H1 (cell line): ENCODE results near the gene STEAP2. TPM values are rescaled to one million over a fixed set of nuclear protein-coding genes. Genes with fewer than 3 reads are reported as not detected.

Experiments used
- CTCF ChIA-PET: fragments of 300-600 bp; sonication (Branson Sonifier 250); formaldehyde crosslinking; loops from one replicate; lab custom pipeline; 2021; ENCODE audit not compliant: partially characterized antibody; lab: Charles Lee
- POLR2A ChIA-PET: fragments of 300-600 bp; sonication (Branson Sonifier 250); formaldehyde crosslinking; loops from one replicate; lab custom pipeline; 2021; ENCODE audit warnings: inconsistent platforms; ENCODE audit not compliant: partially characterized antibody; lab: Charles Lee
- DNase-seq, 2 experiments: peaks; one replicate each; pipeline versions ENCODE4 v3.0.0 to v3.0.0-alpha.2; 2010 to 2022; ENCODE audit warnings: low spot score in 2 of 2, low read depth in 1 of 2, mixed read lengths in 1 of 2
- FAIRE-seq: peaks from 2 replicates; lab custom pipeline; 2011; peaks lifted over from hg19 to GRCh38; lab: Jason Lieb, UNC
- H2AFZ ChIP-seq: 2 replicates; pipeline ENCODE4 v1.8.1; 2012; ENCODE audit warnings: low read length, inconsistent platforms
- H2AK5ac ChIP-seq: 2 replicates; pipeline ENCODE4 v1.6.1; 2013; ENCODE audit warnings: low read depth, low read length
- H2BK120ac ChIP-seq: replicated peaks from 2 replicates; pipeline ENCODE3; 2013; ENCODE audit warnings: low read depth, low read length, inconsistent platforms
- H2BK12ac ChIP-seq: 2 replicates; pipeline ENCODE4 v1.6.1; 2013; ENCODE audit warnings: low read depth, low read length
- H2BK15ac ChIP-seq: 2 replicates; pipeline ENCODE4 v1.6.1; 2013; ENCODE audit warnings: low read length
- H2BK20ac ChIP-seq: 2 replicates; pipeline ENCODE4 v1.6.1; 2013; ENCODE audit warnings: low read length
- H2BK5ac ChIP-seq: 2 replicates; pipeline ENCODE4 v1.6.1; 2013; ENCODE audit warnings: low read depth, low read length
- H3K14ac ChIP-seq: 2 replicates; pipeline ENCODE4 v1.6.1; 2013; ENCODE audit warnings: inconsistent platforms; ENCODE audit not compliant: insufficient read length
- H3K18ac ChIP-seq: 2 replicates; pipeline ENCODE4 v1.6.1; 2013; ENCODE audit warnings: low read length; ENCODE audit errors: extremely low read depth
- H3K23ac ChIP-seq: 2 replicates; pipeline ENCODE4 v1.6.1; 2013; ENCODE audit warnings: inconsistent platforms; ENCODE audit not compliant: insufficient read length
- H3K23me2 ChIP-seq: 2 replicates; pipeline ENCODE4 v1.6.1; 2013; ENCODE audit warnings: low read depth, low read length
- H3K27ac ChIP-seq: 2 replicates; pipeline ENCODE4 v1.6.1; 2011; ENCODE audit warnings: low read depth, low read length, inconsistent platforms
- H3K27me3 ChIP-seq, 4 experiments: replicated peaks in 1 of 4; 1 replicate in 1 of 4; 2 replicates in 3 of 4; pipeline versions ENCODE4 v1.6.1 to v1.8.1; 2011 to 2013; ENCODE audit warnings: low read length in 3 of 4, mild to moderate bottlenecking in 3 of 4, inconsistent platforms in 2 of 4, mixed read lengths in 2 of 4, moderate library complexity in 1 of 4; ENCODE audit not compliant: control insufficient read depth in 3 of 4, insufficient read depth in 3 of 4; ENCODE audit errors: extremely low read depth in 1 of 4
- H3K36me3 ChIP-seq, 4 experiments: 2 replicates each; pipeline versions ENCODE4 v1.6.1 to v1.8.1; 2011 to 2013; ENCODE audit warnings: mild to moderate bottlenecking in 4 of 4, low read length in 3 of 4, moderate library complexity in 2 of 4, control low read depth in 1 of 4, inconsistent platforms in 1 of 4; ENCODE audit not compliant: insufficient read depth in 4 of 4, control insufficient read depth in 2 of 4
- H3K4ac ChIP-seq: replicated peaks from 2 replicates; pipeline ENCODE3; 2013; ENCODE audit warnings: low read length, low read depth, mixed read lengths, inconsistent platforms; ENCODE audit not compliant: insufficient read length
- H3K4me1 ChIP-seq, 4 experiments: replicated peaks in 1 of 4; 1 replicate in 1 of 4; 2 replicates in 3 of 4; pipeline versions ENCODE4 v1.6.1 to v1.8.1; 2011 to 2013; ENCODE audit warnings: low read length in 3 of 4, inconsistent platforms in 2 of 4, mixed read lengths in 1 of 4; ENCODE audit not compliant: insufficient read depth in 4 of 4, control insufficient read depth in 3 of 4
- H3K4me2 ChIP-seq, 2 experiments: 2 replicates each; pipeline versions ENCODE4 v1.6.1 to v1.8.1; 2011 to 2013; ENCODE audit warnings: low read depth in 2 of 2, low read length in 2 of 2, control low read depth in 1 of 2, inconsistent platforms in 1 of 2, mild to moderate bottlenecking in 1 of 2; ENCODE audit not compliant: insufficient read depth in 1 of 2
- H3K4me3 ChIP-seq, 4 experiments: fragments of 200-600, 300-600 bp in 1 of 4; sonication (generic), shearing (Covaris generic), sonication (Bioruptor Twin) in 1 of 4; 2 replicates each; pipeline versions ENCODE4 v1.5.1 to v1.8.1; 2011 to 2016; ENCODE audit warnings: low read length in 4 of 4, low read depth in 3 of 4, control low read depth in 2 of 4, inconsistent platforms in 2 of 4, mild to moderate bottlenecking in 2 of 4, mixed read lengths in 1 of 4, moderate library complexity in 1 of 4; ENCODE audit not compliant: insufficient read depth in 2 of 4; ENCODE audit errors: extremely low read depth in 1 of 4
- H3K56ac ChIP-seq: replicated peaks from 2 replicates; pipeline ENCODE3; 2013; ENCODE audit warnings: low read depth, mild to moderate bottlenecking, mixed read lengths, low read length, inconsistent platforms; ENCODE audit not compliant: insufficient read length
- H3K79me1 ChIP-seq: 2 replicates; pipeline ENCODE4 v1.6.1; 2013; ENCODE audit warnings: low read depth, low read length, control low read depth
- H3K79me2 ChIP-seq, 2 experiments: 2 replicates each; pipeline versions ENCODE4 v1.6.1 to v1.8.1; 2012 to 2013; ENCODE audit warnings: low read length in 2 of 2, mild to moderate bottlenecking in 2 of 2, inconsistent platforms in 1 of 2; ENCODE audit not compliant: insufficient read depth in 2 of 2, control insufficient read depth in 1 of 2
- H3K9ac ChIP-seq, 4 experiments: replicated peaks in 1 of 4; 1 replicate in 1 of 4; 2 replicates in 3 of 4; pipeline versions ENCODE4 v1.6.1 to v1.8.1; 2011 to 2013; ENCODE audit warnings: low read depth in 3 of 4, low read length in 3 of 4, control low read depth in 2 of 4, mild to moderate bottlenecking in 2 of 4, moderate library complexity in 2 of 4, inconsistent platforms in 1 of 4; ENCODE audit errors: extremely low read depth in 1 of 4
- H3K9me3 ChIP-seq, 2 experiments: 2 replicates each; pipeline versions ENCODE4 v1.6.1 to v1.8.1; 2012 to 2013; ENCODE audit warnings: mild to moderate bottlenecking in 2 of 2, moderate library complexity in 2 of 2, control low read depth in 1 of 2, inconsistent platforms in 1 of 2, low read depth in 1 of 2, low read length in 1 of 2, mixed read lengths in 1 of 2; ENCODE audit not compliant: insufficient read depth in 2 of 2
- H4K20me1 ChIP-seq, 2 experiments: replicated peaks in 1 of 2; 2 replicates each; pipeline versions ENCODE3 to v1.8.1; 2011 to 2013; ENCODE audit warnings: inconsistent platforms in 2 of 2, low read length in 2 of 2, mild to moderate bottlenecking in 1 of 2; ENCODE audit not compliant: insufficient read depth in 2 of 2, control insufficient read depth in 1 of 2
- H4K5ac ChIP-seq: 2 replicates; pipeline ENCODE4 v1.6.1; 2013; ENCODE audit warnings: low read length, low read depth, mixed read lengths, inconsistent platforms; ENCODE audit not compliant: insufficient read length
- H4K8ac ChIP-seq: 2 replicates; pipeline ENCODE4 v1.8.0; 2013; ENCODE audit warnings: mild to moderate bottlenecking, moderate library complexity, low read length, inconsistent platforms; ENCODE audit not compliant: insufficient read depth; ENCODE audit errors: extremely low read depth
- H4K91ac ChIP-seq: replicated peaks from 2 replicates; pipeline ENCODE3; 2013; ENCODE audit warnings: low read length, mixed read lengths, inconsistent platforms; ENCODE audit not compliant: insufficient read length
- NANOG ChIP-seq: IDR thresholded peaks from 2 replicates; pipeline ENCODE4 v1.6.1; 2011; ENCODE audit warnings: low read length, low read depth, mild to moderate bottlenecking, inconsistent platforms; ENCODE audit not compliant: insufficient read depth, poor library complexity, severe bottlenecking
- SAP30 ChIP-seq: fragments of 300-600 bp; sonication (generic); IDR thresholded peaks from 2 replicates; pipeline ENCODE4 v1.7.1; 2012; ENCODE audit warnings: low read length, moderate library complexity, mild to moderate bottlenecking, inconsistent platforms; ENCODE audit not compliant: insufficient read depth, insufficient replicate concordance
- SIRT6 ChIP-seq: IDR thresholded peaks from one replicate; pipeline ENCODE4 v1.7.1; 2012; ENCODE audit warnings: low read length, inconsistent platforms
- WGBS, 2 experiments: shearing (Covaris generic) in 1 of 2; methylation state at CpG; one replicate each; pipeline versions ENCODE4 v1.1.6 to v1.1.7; 2013 to 2015; ENCODE audit warnings: low lambda C conversion rate in 2 of 2, mixed read lengths in 2 of 2, inconsistent platforms in 1 of 2, low coverage in 1 of 2, missing lambda C conversion rate in 1 of 2; ENCODE audit not compliant: insufficient replicate concordance in 2 of 2, insufficient coverage in 1 of 2, insufficient read length in 1 of 2; ENCODE audit errors: extremely low coverage in 1 of 2, missing lambda C conversion rate in 1 of 2; 5-methylcytosine and 5-hydroxymethylcytosine counted together
- polyA plus RNA-seq, 7 experiments: library from polyadenylated mRNA; depleted of rRNA in 3 of 7; stranded (reverse) in 5 of 7; unstranded in 2 of 7; fragments of >200 nt in 5 of 7; fragments of 200-250 nt in 2 of 7; gene quantifications; 1 replicate in 5 of 7; 2 replicates in 1 of 7; 4 replicates in 1 of 7; pipeline versions ENCODE4 v1.2.1 to v1.2.3, GENCODE V29; 2011 to 2013; ENCODE audit warnings: missing spikeins in 2 of 7, mixed read lengths in 2 of 7
- total RNA-seq: library from RNA; stranded (reverse); fragmentation: NEBNext Ultra II Directional; extraction: Animal tissue kit (Norgen Biotek cat#: 25700); gene quantifications from 2 replicates; pipeline ENCODE4 v1.2.1, GENCODE V29; 2021
- TF ChIP-seq, protein P1 (sequence below), 3 experiments: IDR thresholded peaks; 1 replicate in 2 of 3; 2 replicates in 1 of 3; pipeline versions ENCODE4 v1.5.1 to v1.6.1; 2011; ENCODE audit warnings: low read length in 3 of 3, mild to moderate bottlenecking in 3 of 3, inconsistent platforms in 2 of 3, low read depth in 1 of 3, moderate library complexity in 1 of 3; ENCODE audit not compliant: insufficient read depth in 1 of 3; ENCODE audit errors: control extremely low read depth in 1 of 3

Gene STEAP2
- total and polyA plus RNA-seq, 2 of the 8 experiments (the other 6 are each of a cell fraction or from before 2014, with no cell fraction given): 13.4 to 18.4 TPM

- no peak overlapping the region for H3K23ac ChIP-seq
Observed at GRCh38 chr7:90238583-90238982, 27.0 kb downstream of the STEAP2 start.

More at GRCh38 chr7:90238583-90238982, 27.0 kb downstream of the STEAP2 start:
- Histone ChIP-seq H3K79me2 (no peaks in the 10 kb centered on the region), H3K27ac (no peak overlapping the region), H3K4me1 (no peaks in the 10 kb centered on the region), H3K4me2 (no peak overlapping the region), H3K4me3 (no peak overlapping the region), H2AFZ (no peak overlapping the region), H3K9ac (no peak overlapping the region), H3K18ac (no peak overlapping the region), H3K4ac (no peak overlapping the region), H2BK15ac (no peak overlapping the region), H3K14ac (no peak overlapping the region), H4K20me1 (peaks cover 0 to 1% of the 10 kb centered on the region in 2 experiments), H3K36me3 (peaks cover 0 to 3% (median 0%) of the 10 kb centered on the region in 4 experiments; a peak in 1 of 8 replicates), H3K79me1 (no peaks in the 10 kb centered on the region), H3K9me3 (no peaks in the 10 kb centered on the region), H2BK5ac (no peak overlapping the region), H2BK12ac (no peak overlapping the region), H3K56ac (no peak overlapping the region), H4K5ac (no peak overlapping the region), H3K27me3 (no peaks in the 10 kb centered on the region), H2AK5ac (no peak overlapping the region), H4K91ac (no peak overlapping the region), H3K23me2 (no peaks in the 10 kb centered on the region), H4K8ac (no peak overlapping the region), H2BK120ac (no peak overlapping the region), H2BK20ac (no peak overlapping the region)
- DNase-seq (no peak), FAIRE-seq (no peak)
- TF ChIP-seq SAP30: no peak
- no peak for TF ChIP-seq SIRT6
- no peak for TF ChIP-seq NANOG
- TF ChIP-seq, protein P1, sequence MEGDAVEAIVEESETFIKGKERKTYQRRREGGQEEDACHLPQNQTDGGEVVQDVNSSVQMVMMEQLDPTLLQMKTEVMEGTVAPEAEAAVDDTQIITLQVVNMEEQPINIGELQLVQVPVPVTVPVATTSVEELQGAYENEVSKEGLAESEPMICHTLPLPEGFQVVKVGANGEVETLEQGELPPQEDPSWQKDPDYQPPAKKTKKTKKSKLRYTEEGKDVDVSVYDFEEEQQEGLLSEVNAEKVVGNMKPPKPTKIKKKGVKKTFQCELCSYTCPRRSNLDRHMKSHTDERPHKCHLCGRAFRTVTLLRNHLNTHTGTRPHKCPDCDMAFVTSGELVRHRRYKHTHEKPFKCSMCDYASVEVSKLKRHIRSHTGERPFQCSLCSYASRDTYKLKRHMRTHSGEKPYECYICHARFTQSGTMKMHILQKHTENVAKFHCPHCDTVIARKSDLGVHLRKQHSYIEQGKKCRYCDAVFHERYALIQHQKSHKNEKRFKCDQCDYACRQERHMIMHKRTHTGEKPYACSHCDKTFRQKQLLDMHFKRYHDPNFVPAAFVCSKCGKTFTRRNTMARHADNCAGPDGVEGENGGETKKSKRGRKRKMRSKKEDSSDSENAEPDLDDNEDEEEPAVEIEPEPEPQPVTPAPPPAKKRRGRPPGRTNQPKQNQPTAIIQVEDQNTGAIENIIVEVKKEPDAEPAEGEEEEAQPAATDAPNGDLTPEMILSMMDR (IDR thresholded peaks at IDR 0.05; ENCODE audit: control extremely low read depth in 1 of 3, insufficient read depth in 1 of 3, low read depth in 1 of 3, low read length in 3 of 3): no peak
- 86% methylated on average over 1 of the region's 1 CpG; no CpG with 5 or more reads in 1 of the 2 experiments for WGBS, 2 experiments
- CTCF ChIA-PET: interaction anchor here (0.9 kb wide), 1 partner anchor 42 kb away, joined by 3 read pairs; no protein-coding TSS in a partner anchor
- POLR2A ChIA-PET: interaction anchor here (1.2 to 1.6 kb wide), 3 partner anchors 8 to 27 kb away, joined by 4 read pairs; partner anchors contain the start of gene STEAP2
